Central memory CD4-positive, alpha-beta T cell (primary cell): ENCODE results near the gene TBX10.
"Not testable (repeated sequence)": the region's sequence is repeated elsewhere in the genome, so short reads cannot be mapped to it uniquely, and the experiment has no call there.

Experiments used
- DNase-seq: peaks from one replicate; pipeline ENCODE4 v3.0.0; 2022

TBX10 gene

DNA sequence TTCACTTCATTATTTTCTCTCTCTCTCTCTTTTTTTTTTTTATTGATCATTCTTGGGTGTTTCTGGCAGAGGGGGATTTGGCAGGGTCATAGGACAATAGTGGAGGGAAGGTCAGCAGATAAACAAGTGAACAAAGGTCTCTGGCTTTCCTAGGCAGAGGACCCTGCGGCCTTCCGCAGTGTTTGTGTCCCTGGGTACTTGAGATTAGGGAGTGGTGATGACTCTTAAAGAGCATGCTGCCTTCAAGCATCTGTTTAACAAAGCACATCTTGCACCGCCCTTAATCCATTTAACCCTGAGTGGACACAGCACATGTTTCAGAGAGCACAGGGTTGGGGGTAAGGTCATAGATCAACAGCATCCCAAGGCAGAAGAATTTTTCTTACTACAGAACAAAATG lies 42.1 kb downstream of the TBX10 start:
- DNase-seq: not testable (repeated sequence)

DNA sequence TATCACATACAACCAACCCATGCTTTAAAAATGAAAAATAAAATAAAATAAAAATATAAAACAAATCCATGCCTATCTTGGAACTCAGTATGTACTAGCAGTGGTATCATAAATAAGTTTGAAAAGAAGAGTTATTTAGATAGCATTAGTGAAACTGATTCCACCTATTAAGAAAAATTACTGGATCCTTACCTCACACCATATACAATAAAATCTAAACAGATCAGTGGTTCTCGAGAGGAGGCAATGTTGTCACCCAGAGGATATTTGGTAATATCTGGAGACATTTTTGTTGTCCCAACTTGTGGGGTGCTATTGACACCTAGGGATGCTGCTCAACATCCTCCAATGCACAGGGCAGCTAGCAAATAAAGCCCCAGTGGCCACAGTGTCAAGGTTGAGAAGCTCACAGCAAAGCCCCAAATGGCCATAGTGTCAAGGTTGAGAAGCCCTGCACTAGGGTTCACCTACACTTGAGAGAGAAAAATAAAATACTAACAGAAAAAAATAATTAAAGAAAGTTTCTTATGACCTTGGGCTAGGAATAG lies 42.7 kb downstream of the TBX10 start:
- no peak for DNase-seq

DNA sequence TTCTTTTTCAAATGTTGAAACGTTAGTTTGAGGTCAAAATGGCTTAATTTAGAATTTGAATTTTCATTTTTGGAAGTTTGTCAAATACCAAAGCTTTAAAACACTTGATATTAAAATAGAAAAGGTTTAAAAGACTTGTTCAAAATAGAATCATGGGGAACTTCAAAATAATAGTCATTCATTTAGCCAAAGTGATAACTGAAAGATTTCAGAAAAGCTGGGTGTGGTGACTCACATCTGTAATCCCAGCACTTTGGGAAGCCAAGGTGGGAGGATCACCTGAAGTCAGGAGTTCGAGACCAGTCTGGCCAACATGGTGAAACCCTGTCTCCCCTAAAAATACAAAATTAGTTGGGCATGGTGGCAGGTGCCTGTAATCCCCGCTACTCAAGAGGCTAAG lies 45.1 kb downstream of the TBX10 start:
- no peak for DNase-seq

DNA sequence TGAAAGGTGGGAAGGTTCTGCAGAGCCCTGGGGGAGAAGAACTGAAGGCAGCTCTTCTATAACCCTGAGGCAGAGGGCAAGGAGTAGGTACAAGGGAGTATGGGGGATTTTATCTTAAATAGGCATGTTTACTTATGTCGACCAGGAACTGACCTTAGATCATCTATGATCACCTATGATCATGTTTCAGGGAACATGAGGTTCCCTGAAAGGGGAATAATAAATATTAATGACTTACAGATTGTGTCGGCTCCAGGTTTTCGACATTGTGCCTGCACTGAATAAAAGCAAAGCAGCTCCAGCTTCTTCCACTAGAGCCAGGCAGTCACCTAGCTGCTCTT lies 46.0 kb downstream of the TBX10 start:
- no peak for DNase-seq

DNA sequence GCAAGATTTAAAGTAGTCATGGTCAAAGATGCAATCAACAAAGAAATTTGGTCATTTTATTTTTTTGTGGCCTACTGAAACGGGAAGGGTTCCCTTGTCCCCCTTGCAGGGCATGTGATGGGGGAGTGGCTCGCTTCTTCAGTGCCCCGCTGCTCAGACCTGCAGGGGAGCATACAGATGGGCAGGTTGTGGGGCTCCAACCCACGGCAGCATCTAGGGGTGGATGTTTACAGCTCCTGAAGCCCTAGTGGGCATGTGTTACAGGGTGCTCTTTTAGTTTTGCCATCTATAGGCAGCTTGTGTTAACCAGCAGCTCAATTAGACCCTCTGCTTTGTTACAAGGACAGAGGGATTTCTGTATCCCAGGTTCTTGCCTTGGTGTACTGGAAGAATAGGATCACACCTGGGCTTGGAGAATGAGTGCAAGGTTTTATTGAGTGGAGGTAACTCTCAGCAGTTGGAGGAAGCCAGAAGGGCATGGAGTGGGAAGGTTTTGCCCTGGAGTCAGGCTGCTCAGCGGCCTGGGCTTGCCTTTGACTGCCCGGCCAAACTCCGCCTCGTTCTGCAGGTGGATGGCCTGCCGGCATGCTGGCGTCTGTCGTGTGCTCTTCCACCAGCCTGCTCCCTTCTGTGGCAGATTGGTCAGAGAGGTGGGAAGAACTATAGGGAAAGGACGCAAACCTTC lies 46.5 kb downstream of the TBX10 start:
- DNase-seq: no peak

DNA sequence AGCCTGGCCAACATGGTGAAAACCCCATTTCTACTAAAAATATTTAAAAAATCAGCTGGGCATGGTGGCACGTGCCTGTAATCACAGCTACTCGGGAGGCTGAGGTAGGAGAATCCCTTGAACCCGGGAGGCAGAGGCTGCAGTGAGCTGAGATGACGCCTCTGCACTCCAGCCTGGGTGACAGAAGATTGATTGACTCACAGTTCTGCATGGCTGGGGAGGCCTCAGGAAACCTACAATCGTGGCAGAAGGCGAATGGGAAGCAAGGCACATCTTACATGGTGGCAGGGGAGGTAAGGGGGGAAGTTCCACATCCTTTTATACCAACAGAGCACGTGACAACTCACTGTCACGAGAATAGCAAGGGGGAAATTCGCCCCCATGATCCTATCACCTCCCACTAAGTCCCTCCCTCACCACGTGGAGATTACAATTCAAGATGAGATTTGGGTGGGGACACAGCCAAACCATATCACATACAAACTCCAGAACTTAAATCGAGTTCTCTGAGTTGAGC lies 50.6 kb downstream of the TBX10 start:
- DNase-seq: not testable (repeated sequence)

DNA sequence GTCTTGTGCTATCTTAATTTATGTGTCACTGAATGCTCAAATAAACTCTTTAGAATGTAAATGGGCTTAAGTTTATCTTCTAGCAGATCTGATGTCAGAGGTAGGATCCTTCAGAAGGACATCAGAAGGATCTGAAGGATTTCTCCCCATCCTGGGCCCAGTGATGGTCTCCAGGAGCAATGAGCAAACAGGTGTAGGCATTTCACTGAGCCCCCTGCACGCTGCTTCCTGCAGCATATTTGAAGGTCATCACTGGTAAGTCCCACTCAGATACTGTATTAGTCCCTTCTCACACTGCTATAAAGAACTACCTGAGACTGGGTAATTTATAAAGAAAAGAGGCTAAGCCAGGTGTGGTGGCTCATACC lies 51.4 kb downstream of the TBX10 start:
- DNase-seq: no peak

DNA sequence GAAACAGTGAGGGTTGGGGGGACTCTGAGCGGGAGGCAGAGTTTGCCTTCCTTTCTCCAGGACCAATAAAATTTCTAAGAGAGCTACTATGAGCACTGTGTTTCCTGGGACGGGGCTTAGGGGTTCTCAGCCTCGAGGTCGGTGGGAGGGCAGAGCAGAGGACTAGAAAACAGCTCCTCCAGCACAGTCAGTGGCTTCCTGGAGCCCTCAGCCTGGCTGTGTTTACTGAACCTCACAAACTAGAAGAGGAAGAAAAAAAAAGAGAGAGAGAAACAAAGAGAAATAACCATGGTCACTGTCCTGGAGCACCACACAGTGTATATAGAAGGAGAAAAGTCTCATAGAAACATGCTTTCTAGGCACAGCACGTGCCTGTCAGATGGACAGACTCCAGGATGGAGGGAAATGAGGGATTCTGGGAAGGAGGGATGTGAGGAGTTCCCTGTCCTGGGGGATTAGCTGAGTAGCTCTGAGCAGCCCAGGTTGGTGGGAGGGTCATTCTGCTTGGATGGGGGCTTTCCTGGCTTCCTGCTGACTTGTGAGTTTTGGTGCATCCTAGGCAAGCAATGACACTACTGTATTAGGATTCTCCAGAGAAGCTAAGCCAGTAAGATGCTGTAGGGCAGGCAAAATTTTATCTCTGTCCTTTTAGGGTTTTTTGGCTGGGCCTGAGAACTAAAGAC lies 52.9 kb downstream of the TBX10 start:
- DNase-seq: no peak

DNA sequence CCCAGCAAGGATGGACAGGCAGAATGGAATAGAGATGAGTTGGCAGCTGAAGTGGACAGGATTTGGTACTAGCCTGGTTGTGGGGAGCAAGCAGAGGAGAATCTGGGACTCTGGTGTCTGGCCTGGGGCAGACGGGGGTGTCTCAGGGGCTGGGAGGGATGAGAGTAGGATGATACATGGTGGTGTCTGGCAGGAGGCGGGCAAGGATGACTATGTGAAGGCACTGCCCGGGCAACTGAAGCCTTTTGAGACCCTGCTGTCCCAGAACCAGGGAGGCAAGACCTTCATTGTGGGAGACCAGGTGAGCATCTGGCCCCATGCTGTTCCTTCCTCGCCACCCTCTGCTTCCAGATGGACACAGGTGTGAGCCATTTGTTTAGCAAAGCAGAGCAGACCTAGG lies 53.7 kb downstream of the TBX10 start:
- DNase-seq: no peak

DNA sequence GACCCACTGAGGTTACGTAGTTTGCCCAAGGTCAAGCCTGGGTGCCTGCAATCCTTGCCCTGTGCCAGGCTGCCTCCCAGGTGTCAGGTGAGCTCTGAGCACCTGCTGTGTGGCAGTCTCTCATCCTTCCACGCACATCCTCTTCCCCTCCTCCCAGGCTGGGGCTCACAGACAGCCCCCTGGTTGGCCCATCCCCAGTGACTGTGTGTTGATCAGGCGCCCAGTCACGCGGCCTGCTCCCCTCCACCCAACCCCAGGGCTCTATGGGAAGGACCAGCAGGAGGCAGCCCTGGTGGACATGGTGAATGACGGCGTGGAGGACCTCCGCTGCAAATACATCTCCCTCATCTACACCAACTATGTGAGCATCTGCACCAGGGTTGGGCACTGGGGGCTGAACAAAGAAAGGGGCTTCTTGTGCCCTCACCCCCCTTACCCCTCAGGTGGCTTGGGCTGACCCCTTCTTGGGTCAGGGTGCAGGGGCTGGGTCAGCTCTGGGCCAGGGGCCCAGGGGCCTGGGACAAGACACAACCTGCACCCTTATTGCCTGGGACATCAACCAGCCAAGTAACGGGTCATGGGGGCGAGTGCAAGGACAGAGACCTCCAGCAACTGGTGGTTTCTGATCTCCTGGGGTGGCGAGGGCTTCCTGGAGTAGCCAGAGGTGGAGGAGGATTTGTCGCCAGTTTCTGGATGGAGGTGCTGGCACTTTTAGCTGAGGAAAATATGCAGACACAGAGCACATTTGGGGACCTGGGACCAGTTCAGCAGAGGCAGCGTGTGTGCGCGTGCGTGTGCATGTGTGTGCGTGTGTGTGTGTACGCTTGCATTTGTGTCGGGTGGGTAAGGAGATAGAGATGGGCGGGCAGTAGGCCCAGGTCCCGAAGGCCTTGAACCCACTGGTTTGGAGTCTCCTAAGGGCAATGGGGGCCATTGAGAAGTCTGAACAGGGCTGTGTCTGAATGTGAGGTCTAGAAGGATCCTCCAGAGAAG lies 54.4 kb downstream of the TBX10 start:
- DNase-seq: no peak

DNA sequence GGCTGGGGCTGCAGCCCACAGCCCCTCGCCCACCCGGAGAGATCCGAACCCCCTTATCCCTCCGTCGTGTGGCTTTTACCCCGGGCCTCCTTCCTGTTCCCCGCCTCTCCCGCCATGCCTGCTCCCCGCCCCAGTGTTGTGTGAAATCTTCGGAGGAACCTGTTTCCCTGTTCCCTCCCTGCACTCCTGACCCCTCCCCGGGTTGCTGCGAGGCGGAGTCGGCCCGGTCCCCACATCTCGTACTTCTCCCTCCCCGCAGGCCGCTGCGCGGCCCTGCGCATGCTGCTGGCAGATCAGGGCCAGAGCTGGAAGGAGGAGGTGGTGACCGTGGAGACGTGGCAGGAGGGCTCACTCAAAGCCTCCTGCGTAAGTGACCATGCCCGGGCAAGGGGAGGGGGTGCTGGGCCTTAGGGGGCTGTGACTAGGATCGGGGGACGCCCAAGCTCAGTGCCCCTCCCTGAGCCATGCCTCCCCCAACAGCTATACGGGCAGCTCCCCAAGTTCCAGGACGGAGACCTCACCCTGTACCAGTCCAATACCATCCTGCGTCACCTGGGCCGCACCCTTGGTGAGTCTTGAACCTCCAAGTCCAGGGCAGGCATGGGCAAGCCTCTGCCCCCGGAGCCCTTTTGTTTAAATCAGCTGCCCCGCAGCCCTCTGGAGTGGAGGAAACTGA lies 55.2 kb downstream of the TBX10 start:
- no peak for DNase-seq

DNA sequence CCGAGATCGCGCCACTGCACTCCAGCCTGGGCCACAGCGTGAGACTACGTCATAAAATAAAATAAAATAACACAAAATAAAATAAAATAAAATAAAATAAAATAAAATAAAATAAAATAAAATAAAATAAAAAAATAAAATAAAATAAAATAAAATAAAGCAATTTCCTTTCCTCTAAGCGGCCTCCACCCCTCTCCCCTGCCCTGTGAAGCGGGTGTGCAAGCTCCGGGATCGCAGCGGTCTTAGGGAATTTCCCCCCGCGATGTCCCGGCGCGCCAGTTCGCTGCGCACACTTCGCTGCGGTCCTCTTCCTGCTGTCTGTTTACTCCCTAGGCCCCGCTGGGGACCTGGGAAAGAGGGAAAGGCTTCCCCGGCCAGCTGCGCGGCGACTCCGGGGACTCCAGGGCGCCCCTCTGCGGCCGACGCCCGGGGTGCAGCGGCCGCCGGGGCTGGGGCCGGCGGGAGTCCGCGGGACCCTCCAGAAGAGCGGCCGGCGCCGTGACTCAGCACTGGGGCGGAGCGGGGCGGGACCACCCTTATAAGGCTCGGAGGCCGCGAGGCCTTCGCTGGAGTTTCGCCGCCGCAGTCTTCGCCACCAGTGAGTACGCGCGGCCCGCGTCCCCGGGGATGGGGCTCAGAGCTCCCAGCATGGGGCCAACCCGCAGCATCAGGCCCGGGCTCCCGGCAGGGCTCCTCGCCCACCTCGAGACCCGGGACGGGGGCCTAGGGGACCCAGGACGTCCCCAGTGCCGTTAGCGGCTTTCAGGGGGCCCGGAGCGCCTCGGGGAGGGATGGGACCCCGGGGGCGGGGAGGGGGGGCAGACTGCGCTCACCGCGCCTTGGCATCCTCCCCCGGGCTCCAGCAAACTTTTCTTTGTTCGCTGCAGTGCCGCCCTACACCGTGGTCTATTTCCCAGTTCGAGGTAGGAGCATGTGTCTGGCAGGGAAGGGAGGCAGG lies 56.0 kb downstream of the TBX10 start, which contains the start of gene GSTP1:
Gene GSTP1, plus strand, starts transcription at position 566 of the 958 bp plus-strand sequence. Its CDS starts 32 bp downstream, at position 598.
- DNase-seq: peak; percentile 64

DNA sequence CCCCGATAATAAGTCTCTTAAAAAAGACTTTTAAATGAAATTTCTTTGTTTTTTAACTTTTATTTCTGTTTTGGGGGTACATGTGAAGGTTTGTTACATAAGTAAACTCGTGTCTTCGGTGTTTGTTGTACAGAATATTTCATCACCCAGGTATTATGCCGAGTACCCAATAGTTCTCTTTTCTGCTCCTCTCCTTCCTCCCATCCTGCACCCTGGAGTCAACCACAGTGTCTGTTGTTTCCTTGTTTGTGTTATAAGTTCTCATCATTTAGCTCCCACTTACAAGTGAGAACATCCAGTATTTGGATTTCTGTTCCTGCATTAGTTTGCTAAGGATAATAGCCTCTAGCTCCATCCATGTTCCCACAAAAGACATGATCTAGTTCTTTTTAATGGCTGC lies 57.6 kb downstream of the TBX10 start:
- no peak for DNase-seq

DNA sequence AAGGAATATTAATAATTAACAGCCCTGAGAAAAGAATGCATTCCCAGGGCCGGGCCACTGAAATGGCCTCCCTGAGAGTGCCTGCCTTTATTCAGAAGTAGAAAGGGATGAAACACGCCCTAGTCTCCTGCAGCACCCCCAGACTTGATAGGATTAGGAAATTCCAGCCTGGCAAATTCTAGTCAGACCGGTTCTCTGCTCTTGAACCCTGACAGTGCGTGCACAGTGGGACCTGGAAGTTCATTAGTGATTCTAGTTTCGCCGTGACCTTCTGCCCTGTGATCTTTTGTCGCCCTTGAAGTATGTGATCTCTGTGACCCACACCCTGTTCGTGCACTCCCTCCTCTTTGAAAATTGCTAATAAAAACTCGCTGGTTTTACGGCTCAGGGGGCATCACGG lies 58.1 kb downstream of the TBX10 start:
- DNase-seq: no peak
